Umbilical cord (tissue), 2 donors: ENCODE results near the gene CORO2A. TPM values are rescaled to one million over a fixed set of nuclear protein-coding genes. Genes with fewer than 3 reads are reported as not detected.

ENCODE experiments used
- DNase-seq: peaks from one replicate; pipeline ENCODE4 v3.0.0-alpha.2; 2015; ENCODE audit warnings: low spot score
- total RNA-seq: library from RNA; depleted of rRNA; stranded (reverse); fragments of >200 nt; gene quantifications from one replicate; pipeline ENCODE4 v1.2.3, GENCODE V29; 2014; ENCODE audit warnings: low replicate concordance; ENCODE audit not compliant: insufficient read depth

CORO2A gene
- total RNA-seq, 1 donor from 2014 or later = 3.9 TPM

DNA sequence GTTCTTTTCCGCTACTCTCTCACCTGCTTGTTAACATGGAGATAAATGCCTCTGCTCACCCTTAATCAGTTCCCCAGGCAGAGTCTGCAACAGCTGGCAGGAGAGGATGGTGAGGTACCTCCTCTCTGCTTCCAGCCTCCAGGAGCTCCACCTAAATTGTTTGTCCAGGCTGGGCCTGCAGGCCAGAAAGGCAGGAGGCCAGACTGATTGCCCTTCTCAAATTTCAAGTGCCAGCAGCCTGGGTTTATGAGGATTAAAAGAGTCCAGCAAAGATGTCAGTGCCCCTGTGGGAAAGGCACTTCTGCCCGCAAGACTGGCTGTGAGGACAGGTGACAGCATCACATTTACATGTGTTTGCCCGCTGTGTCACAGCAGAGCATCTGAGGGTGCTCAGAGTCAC is 19.8 kb downstream of the CORO2A start:
- no peak for DNase-seq

DNA sequence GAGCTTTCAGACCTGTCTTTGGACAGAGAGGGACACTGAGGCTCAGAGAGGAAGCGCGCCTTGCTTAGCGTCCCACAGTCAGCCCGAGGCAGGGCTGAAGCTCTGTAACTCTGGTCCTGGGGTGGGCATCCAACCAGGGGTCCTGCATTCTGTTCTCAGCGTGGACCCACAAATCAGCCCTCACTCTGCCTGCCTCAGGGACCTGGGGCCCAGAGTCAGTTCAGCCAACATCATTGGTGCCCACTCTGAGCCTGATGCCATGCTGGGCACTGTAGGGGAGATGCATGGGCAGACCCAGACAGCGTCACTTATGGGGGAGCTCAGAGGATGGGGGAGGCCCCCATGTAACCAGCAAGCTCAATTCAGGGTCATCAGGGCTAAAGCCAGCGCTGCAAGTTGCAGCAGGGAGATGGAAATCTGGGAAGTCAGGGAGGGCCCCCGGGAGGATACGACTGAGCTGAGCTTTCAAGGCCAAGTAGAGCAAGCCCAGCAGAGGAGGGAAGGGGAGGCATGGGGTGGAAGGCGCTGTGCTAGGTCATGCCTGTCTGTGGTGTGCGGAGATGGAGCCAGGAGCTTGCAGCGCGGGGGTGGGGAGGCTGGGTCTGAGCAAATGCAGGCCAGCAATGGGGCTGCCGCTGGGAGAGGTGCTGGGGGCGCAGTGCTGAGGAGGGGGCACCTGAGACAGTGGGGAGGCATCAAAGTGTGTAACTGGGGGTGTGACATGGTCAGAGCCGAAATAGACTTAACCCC is 21.1 kb downstream of the CORO2A start:
- DNase-seq = peak; percentile 46

DNA sequence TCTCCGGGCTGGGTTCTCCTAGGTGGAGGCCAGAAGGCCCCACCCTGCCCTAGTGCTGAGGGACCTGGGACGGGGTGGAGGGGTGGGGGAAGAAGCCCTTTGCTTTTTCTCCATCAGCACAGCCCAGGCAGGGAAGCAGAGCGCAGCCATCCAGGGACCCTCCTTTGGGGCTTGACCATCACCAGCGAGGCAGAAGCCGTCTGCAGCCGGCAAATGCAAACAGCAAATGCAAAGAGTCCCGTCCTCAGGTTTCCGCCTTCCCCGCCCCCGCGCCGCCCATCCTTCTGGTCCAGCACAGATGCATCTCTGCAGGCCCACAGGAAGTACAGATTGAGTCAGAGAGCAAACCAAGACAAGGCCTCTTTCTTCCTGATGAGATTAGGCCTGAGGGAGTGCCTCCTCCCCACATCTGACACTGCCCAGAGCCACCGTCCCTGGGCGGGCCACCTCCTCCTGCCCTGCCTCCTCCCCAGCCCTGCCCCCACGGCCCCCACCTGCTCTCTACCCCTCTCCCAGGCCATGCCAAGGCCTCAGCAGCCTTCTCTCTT is 23.4 kb downstream of the CORO2A start:
- DNase-seq = peak; percentile 78

GRCh38 chr9:98168153-98168780 is 24.2 kb downstream of the CORO2A start:
- no peak for DNase-seq

GRCh38 chr9:98164912-98165311 is 27.5 kb downstream of the CORO2A start:
- DNase-seq = no peak

DNA sequence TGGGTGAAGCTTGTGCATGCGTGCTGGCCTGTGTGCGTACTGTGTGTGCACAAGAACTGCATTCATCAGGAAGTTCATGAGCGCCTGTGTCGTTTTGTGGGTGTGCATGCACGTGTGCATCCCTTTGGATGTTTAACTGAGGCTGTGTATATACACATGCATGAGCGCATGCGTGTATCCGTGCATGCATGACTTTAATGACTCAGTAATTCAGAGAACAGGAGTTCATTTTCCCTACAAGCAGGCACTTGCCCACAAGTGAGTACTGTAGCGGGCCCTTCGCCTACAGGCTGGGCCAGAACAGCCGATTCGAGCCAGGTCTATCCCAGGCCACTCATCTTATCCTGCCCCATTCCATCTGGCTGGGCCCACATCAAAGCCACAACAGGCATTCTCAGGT is 29.8 kb downstream of the CORO2A start:
- DNase-seq = no peak

DNA sequence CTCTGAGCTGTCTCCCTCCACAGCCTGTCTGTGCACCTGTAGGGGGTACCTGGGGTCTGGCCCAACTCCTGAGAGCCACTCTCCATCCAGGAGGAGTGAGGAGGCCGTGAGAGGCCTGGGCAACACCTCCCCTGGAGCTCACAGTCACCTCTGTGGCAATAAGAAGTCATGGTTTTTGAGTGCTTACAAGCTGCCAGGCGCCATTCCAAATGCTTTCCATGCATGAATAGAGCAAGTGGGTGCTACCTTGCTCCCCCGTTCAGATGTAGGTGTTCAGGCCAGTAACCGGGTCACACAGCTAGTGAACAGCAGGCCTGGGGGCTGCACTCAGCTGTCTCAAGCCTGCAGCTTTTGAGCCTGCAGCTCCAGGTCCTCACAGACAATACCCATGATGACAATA is 30.6 kb downstream of the CORO2A start:
- DNase-seq = no peak

DNA sequence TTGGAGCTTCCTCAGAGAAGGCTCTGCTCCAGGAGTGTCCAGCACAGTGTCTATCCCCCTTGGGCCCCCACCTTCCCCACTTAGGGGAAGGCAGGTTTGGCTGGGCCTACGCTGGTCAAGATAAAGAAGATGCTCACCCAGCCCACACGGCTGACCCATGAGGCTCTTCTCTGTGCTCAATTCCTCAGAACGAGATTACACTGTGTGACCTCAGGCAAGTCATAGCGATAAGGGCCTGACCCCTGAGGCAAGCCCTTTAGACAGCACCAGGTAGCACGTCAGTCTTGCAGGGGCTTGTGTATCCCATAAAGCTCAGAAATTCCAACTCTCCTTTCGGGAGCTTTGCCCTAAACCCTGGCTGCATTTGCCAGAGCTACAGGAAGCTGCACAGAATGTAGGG is 32.6 kb downstream of the CORO2A start:
- DNase-seq = no peak

DNA sequence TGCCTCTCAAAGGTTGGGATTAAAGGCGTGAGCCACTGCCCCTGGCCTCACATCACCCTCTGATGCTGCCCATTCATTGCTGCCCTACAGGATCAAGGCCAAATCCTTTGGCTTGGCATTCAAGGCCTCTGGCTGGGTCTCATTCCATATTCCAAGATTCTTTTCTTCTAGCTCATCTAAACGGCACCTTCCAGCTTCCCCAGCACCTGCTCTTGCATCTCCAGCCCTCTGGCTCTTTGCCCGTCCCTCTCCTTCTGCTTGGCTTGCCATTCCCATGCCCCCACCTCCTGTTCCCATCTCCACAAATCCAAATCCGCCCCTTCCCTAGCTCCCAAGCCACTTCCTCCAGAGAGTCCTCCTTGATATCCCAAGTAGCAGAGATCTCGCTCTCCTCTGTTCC is 33.1 kb downstream of the CORO2A start:
- no peak for DNase-seq

DNA sequence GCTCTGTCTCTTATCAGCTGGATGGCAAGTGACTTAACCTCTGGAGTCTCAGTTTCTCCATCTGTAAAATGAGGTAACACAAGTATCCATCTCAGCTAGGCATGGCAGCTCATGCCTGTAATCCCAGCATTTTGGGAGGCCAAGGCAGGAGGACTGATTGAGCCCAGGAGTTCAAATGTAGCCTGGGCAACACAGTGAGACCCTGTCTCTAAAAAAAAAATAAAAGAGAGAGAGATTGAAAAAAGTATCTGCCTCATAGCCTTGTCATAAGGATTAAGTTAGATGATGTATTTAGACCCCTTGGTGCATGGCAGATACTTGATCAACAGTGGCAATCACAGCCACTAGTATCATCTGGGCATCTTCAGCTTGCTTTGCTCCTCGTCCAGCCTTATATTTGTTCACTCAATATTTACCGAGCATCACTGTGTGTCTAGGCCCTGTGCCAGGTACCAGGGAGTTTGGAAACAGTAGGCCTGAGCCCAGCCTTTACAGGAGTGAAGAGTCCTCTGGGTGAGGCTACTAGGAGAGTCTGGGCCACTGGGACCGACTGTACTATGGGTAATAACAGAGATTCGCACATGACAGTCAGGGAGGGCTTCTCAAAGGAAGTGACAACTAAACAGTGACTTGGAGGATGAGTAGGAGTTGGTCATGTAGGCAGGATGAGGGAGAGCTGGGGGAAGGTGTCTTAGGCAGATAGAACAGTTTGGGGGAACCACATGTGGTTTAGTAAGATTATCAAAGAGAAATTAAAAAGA is 34.2 kb downstream of the CORO2A start:
- DNase-seq = no peak

- no peak for DNase-seq
Observed at GRCh38 chr9:98157372-98157771, 35.1 kb downstream of the CORO2A start.

- DNase-seq = peak; percentile 24
Observed at GRCh38 chr9:98154678-98155077, 37.8 kb downstream of the CORO2A start.

- no peak for DNase-seq
Observed at GRCh38 chr9:98152526-98152925, 39.9 kb downstream of the CORO2A start.

GRCh38 chr9:98150721-98151120 is 41.7 kb downstream of the CORO2A start:
- DNase-seq = no peak

DNA sequence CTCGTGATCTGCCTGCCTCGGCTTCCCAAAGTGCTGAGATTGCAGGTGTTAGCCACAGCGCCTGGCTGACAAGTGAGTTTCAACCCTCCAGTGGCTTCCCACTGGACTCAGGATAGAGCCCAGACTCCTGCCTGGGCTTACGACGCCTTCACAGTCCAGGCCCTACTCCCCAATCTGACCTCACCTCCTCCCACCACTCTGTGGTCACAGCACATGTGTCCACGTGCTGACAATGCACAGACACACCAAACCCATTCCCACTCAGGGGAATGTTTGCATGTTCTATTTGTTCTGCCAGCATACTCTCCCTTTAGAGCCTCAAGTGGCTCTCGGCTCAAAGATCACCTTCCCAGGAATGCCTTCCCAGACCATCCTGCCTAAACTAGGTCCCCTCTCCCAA is 42.3 kb downstream of the CORO2A start:
- no peak for DNase-seq

DNA sequence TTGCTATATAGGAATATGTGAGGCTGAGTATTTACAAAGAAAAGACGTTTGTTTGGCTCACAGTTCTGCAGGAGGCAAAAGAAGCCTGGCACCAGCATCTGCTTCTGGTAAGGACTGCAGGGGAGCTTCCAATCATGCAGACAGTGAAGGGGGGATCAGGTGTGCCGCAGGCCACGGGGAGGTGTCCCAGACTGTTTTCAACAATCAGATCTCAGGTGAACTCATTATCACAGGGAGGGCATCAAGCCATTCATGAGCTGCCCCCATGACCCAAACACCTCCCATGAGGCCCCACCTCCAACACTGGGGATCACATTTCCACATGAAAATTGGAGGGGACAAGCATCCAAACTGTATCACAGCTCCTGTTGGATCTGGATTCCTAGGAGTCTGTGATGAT is 43.0 kb downstream of the CORO2A start:
- no peak for DNase-seq

DNA sequence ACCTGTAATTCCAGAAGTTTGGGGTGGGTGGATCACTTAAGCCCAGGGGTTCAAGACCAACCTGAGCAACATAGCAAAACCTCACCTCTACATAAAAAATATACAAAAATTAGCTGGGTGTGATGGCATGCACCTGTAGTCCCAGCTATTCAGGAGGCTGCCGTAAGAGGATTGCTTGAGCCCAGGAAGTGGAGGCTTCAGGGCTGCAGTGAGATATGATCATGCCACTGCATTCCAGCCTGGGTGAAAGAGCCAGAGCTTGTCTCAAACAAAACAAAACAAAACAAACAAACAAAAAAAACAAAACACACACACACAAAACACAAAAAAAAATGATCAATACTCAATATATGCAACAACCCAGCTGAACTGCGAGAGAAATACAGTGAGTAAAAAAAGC is 44.0 kb downstream of the CORO2A start:
- no peak for DNase-seq

- DNase-seq = no peak
Observed at GRCh38 chr9:98147582-98147981, 44.9 kb downstream of the CORO2A start.

DNA sequence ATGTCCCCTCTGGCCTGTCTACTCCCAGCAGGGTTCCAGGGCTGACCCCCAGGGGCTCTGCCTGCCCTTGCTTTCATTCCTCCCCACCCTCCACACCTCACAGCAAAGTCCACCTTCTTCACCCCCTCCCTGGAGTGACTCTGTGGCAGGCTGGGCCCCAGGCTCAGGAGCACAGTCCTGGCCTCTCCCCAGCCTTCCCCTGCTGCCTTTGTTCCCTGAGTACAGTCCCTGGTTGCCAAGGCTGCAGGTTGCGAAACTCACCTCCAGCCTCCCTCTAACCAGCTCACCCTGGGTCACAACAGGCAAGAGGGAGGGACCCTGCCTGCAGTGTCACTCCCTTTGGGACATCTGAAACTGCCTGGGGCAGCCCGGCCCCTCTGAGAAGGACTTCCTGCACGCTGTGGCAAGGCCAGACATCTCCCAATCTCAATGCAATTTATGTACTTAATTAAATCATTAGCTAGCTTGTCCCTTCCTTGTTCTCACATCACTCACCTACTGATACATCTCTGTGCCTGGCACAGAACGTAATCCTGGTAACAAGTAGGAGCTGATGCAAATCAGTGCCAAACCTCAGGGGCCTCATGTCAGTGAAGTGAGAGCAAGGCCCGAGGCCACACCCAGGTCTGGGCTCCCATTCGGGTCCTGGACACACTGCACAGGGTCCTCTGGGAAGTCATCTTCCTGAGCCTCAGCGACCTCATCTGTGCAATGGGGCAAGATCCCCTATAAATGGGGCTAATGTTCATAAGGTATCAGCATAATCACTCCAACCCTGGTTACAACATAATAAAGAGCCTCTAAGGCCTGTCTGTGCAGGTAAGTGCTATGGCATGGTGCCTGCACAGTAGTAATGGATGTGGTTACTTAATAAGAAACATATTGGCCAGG is 46.1 kb downstream of the CORO2A start:
- DNase-seq = peak; percentile 40

DNA sequence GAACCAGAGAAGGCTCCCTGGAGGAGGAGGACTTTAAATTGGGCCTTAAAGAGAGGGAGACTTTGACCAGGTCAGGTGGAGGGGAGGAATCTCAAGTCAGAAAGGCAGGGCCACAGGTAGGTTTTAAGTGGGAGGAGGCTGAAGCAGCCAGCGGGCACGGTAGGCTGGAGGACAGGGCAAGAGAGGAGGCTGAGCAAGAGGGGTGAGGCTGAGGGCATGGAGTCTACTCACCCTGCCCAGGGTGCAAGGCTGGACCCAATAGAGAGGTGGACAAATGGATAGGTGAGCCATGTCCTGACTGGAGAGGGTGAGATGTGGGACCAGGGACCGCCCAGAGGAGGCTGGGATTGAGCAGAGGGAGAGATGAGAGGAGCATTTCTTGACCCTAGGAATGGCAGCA is 47.8 kb downstream of the CORO2A start:
- DNase-seq = no peak

- no peak for DNase-seq
Observed at GRCh38 chr9:98144076-98144475, 48.4 kb downstream of the CORO2A start.
